Left lung (tissue), 10 donors: Measurements from ENCODE around the gene LYPD3. TPM values are rescaled to one million over a fixed set of nuclear protein-coding genes. Genes with fewer than 3 reads are reported as not detected.

Experiments
- ATAC-seq: fragments of 200-7000 bp; cut with Tn5 transposase; one replicate; pipeline ENCODE4 v1.9.1; 2020; ENCODE audit warnings: moderate library complexity
- DNase-seq, 4 donors: peaks; one replicate each; pipeline ENCODE4 v3.0.0-alpha.2; 2013 to 2020
- H3K27ac ChIP-seq, 2 donors: fragments of 200-600 bp; sonication (generic) in 1 of 2; one replicate each; pipeline versions ENCODE4 v1.5.0 to v1.8.0; 2020 to 2021
- H3K27me3 ChIP-seq, 2 donors: fragments of 200-600 bp; sonication (generic) in 1 of 2; one replicate each; pipeline versions ENCODE4 v1.5.0 to v1.8.0; 2020 to 2021
- H3K36me3 ChIP-seq, 2 donors: fragments of 200-600 bp; sonication (generic) in 1 of 2; one replicate each; pipeline versions ENCODE4 v1.5.0 to v1.8.0; 2020 to 2021
- H3K4me1 ChIP-seq, 2 donors: fragments of 200-600 bp; one replicate each; pipeline ENCODE4 v1.8.0; 2021
- H3K4me3 ChIP-seq, 2 donors: fragments of 200-600 bp; sonication (generic) in 1 of 2; one replicate each; pipeline versions ENCODE4 v1.5.0 to v1.8.0; 2020 to 2021; ENCODE audit warnings: mild to moderate bottlenecking in 1 of 2
- H3K9me3 ChIP-seq, 2 donors: fragments of 200-600 bp; sonication (generic) in 1 of 2; one replicate each; pipeline versions ENCODE4 v1.5.0 to v1.8.0; 2020 to 2021
- CTCF ChIP-seq, 2 donors: fragments of 200-600 bp; sonication (generic) in 1 of 2; IDR thresholded peaks; one replicate each; pipeline versions ENCODE4 v1.5.0 to v1.8.0; 2021; ENCODE audit warnings: antibody characterized with exemption in 2 of 2
- intact Hi-C, 2 donors: fragments of 100-400 bp; cut with DNase I; formaldehyde crosslinking; loops; one replicate each; pipeline versions ENCODE4 v1.11.2 to v1.14.2; 2022
- polyA plus RNA-seq, 6 donors: library from polyadenylated mRNA; unstranded; fragments of 120-200 nt; gene quantifications; one replicate each; pipeline ENCODE4 v1.2.1, GENCODE V29; 2013; ENCODE audit not compliant: insufficient read length in 6 of 6
- total RNA-seq, 2 donors: library from RNA; stranded (reverse); fragmentation: NEBNext Ultra II Directional; extraction: Animal tissue kit (Norgen Biotek cat#: 25700); gene quantifications; one replicate each; pipeline ENCODE4 v1.2.1, GENCODE V29; 2021
- donor health status: DM: no; HTN: yes; CAD: no.
- donor health status: DM: no; HTN: no; CAD: no.

The LYPD3 gene
- total and polyA plus RNA-seq, 8 donors, result 0.73 to 2.1 (median 1.2) TPM

GRCh38 chr19:43480574-43480973 is 15.2 kb upstream of the LYPD3 start:
- intact Hi-C loops, result no loop called here
- DNase-seq (no peak), ATAC-seq (no peak)
- Histone ChIP-seq H3K4me1 (peaks cover 0 to 3% of the 10 kb centered on the region in 2 donors), H3K27ac (no peak overlapping the region), H3K36me3 (no peaks in the 10 kb centered on the region), H3K4me3 (no peak overlapping the region), H3K9me3 (no peaks in the 10 kb centered on the region), H3K27me3 (no peaks in the 10 kb centered on the region)
- no peak for TF ChIP-seq CTCF (IDR thresholded peaks at IDR 0.05)

DNA sequence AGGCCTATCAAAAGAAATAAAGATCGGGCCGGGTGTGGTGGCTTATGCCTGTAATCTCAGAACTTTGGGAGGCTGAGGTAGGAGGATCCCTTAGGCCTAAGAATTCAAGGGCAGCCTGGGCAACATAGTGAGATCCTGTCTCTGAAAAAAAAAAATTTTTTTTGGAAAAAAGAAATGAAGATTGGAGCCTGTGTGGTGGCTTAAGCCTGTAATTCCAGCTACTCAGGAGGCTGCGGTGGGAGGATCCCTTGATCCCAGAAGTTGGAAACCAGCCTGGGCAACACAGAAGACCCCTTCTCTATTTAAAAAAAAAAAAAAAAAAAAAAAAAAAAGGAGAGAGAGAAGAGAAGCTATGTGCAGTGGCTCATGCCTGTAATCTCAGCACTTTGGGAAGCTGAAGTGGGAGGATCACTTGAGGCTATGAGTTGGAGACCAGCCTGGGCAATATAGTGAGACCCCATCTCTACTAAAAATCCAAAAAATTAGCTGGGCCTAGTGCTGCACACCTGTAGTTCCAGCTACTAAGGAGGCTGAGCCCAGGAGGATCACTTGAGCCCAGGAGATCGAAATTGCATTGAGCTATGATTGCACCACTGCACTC is 14.7 kb upstream of the LYPD3 start:
- Histone ChIP-seq H3K27ac (no peak overlapping the region), H3K4me3 (no peak overlapping the region), H3K4me1 (peaks cover 0 to 7% of the 10 kb centered on the region in 2 donors), H3K9me3 (no peaks in the 10 kb centered on the region), H3K27me3 (no peaks in the 10 kb centered on the region), H3K36me3 (no peaks in the 10 kb centered on the region)
- DNase-seq (no peak), ATAC-seq (no peak)
- no peak for TF ChIP-seq CTCF (IDR thresholded peaks at IDR 0.05)
- intact Hi-C loops, result no loop called here

DNA sequence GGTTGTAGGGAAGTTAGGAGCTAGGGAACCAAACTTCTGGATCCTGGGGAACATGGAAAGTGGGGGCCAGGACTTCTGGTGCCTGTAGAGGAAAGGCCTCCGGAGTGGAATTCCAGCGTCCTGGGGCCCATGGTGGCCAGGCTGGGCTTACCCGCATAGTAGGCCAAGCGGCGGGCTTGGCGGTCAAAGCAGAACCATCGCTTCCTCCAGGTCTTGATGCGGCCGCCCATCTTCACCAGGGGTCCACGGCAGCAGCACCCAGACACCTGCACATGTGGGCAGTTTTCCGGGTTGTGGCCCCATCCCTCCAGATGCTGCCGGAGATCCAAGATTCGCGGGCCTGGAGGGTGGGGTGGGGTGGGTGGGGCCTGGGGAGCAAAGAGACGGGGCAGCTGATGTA is 13.8 kb upstream of the LYPD3 start:
- no peak overlapping the region for H3K27ac ChIP-seq
- no peak for ATAC-seq
- H3K27me3 ChIP-seq, result no peaks in the 10 kb centered on the region
- intact Hi-C loops, result no loop called here
- no peaks in the 10 kb centered on the region for H3K9me3 ChIP-seq
- no peak for TF ChIP-seq CTCF (IDR thresholded peaks at IDR 0.05)
- peak in 1 of 4 donors; percentile 53 for DNase-seq
- H3K4me1 ChIP-seq, result peaks cover 0 to 16% of the 10 kb centered on the region in 2 donors
- H3K36me3 ChIP-seq, result no peaks in the 10 kb centered on the region
- H3K4me3 ChIP-seq, result no peak overlapping the region

DNA sequence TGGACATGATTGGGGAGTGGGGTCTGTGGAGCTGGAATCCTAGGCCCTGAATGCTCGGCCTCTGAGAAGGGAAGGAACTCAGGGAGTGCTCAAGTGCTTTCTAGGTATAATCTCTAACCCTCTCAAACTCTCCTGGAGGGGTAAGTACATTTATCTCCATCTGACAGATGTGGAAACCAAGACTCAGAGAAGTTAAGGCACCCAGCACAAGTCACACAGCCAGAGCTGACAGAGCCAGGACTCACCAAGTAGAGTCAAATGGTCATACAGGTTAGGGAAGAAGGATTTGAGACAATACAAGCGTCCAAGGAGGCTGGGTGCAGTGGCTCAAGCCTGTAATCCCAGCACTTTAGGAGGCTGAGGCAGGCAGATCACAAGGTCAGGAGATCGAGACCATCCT is 12.9 kb upstream of the LYPD3 start:
- Histone ChIP-seq H3K27ac (no peak overlapping the region), H3K4me1 (peaks cover 0 to 17% of the 10 kb centered on the region in 2 donors), H3K4me3 (no peak overlapping the region), H3K36me3 (no peaks in the 10 kb centered on the region), H3K9me3 (no peaks in the 10 kb centered on the region), H3K27me3 (no peaks in the 10 kb centered on the region)
- intact Hi-C loops, result no loop called here
- ATAC-seq, result no peak
- peak in 1 of 4 donors; percentile 1 for DNase-seq
- no peak for TF ChIP-seq CTCF (IDR thresholded peaks at IDR 0.05)

GRCh38 chr19:43476606-43477005 is 11.2 kb upstream of the LYPD3 start:
- H3K27me3 ChIP-seq, result no peaks in the 10 kb centered on the region
- TF ChIP-seq CTCF (IDR thresholded peaks at IDR 0.05), result no peak
- H3K4me3 ChIP-seq, result no peak overlapping the region
- H3K27ac ChIP-seq, result no peak overlapping the region
- intact Hi-C loops, result no loop called here
- H3K4me1 ChIP-seq, result peaks cover 0 to 17% of the 10 kb centered on the region in 2 donors
- peak in 2 of 4 donors; percentile 22 to 30 for DNase-seq
- H3K9me3 ChIP-seq, result no peaks in the 10 kb centered on the region
- no peaks in the 10 kb centered on the region for H3K36me3 ChIP-seq
- no peak for ATAC-seq
